Transverse colon (tissue), 4 donors: ENCODE measurements around the gene DDX39B. TPM values are rescaled to one million over a fixed set of nuclear protein-coding genes. Genes with fewer than 3 reads are reported as not detected.
"Not testable (repeated sequence)": the region's sequence is repeated elsewhere in the genome, so short reads cannot be mapped to it uniquely, and the experiment has no call there.

Source experiments
- DNase-seq: peaks from one replicate; pipeline ENCODE4 v3.0.0-alpha.2; 2019
- H3K27ac ChIP-seq, 4 donors: fragments of 200-600 bp; sonication (generic); 2 replicates each; pipeline ENCODE4 v1.5.1; 2016 to 2018; ENCODE audit warnings: inconsistent platforms in 4 of 4
- H3K27me3 ChIP-seq: fragments of 200-600 bp; sonication (generic); 2 replicates; pipeline ENCODE4 v1.5.1; 2017; ENCODE audit warnings: inconsistent platforms
- H3K36me3 ChIP-seq, 4 donors: fragments of 200-600 bp; sonication (generic); 2 replicates each; pipeline ENCODE4 v1.5.1; 2017 to 2019; ENCODE audit warnings: inconsistent platforms in 4 of 4
- H3K4me1 ChIP-seq, 4 donors: fragments of 200-600 bp; sonication (generic); 2 replicates each; pipeline ENCODE4 v1.5.1; 2017 to 2020; ENCODE audit warnings: inconsistent platforms in 4 of 4
- H3K4me3 ChIP-seq, 4 donors: fragments of 200-600 bp; sonication (generic); 1 replicate in 1 of 4; 2 replicates in 3 of 4; pipeline versions ENCODE4 v1.5.1 to v1.6.1; 2017 to 2019; ENCODE audit warnings: inconsistent platforms in 4 of 4
- H3K9me3 ChIP-seq, 2 donors: fragments of 200-600 bp; sonication (generic); 2 replicates each; pipeline ENCODE4 v1.5.1; 2017 to 2019; ENCODE audit warnings: inconsistent platforms in 2 of 2
- CTCF ChIP-seq, 5 experiments: fragments of 200-600 bp in 3 of 5; fragments of 450-650 bp in 2 of 5; sonication (generic) in 3 of 5; IDR thresholded peaks; 1 replicate in 2 of 5; 2 replicates in 3 of 5; pipeline ENCODE4 v1.5.1; 2016 to 2017; ENCODE audit warnings: antibody characterized with exemption in 5 of 5, inconsistent platforms in 3 of 5, mild to moderate bottlenecking in 2 of 5, moderate library complexity in 1 of 5
- EP300 ChIP-seq: sonication (generic); formaldehyde crosslinking; IDR thresholded peaks from one replicate; pipeline ENCODE4 v1.6.1; 2017; ENCODE audit warnings: antibody characterized with exemption, low read depth
- POLR2A ChIP-seq: fragments of 450-650 bp; IDR thresholded peaks from one replicate; pipeline ENCODE4 v1.6.1; 2016; ENCODE audit warnings: antibody characterized with exemption, mild to moderate bottlenecking, moderate library complexity
- POLR2AphosphoS5 ChIP-seq, 3 donors: sonication (generic); formaldehyde crosslinking; IDR thresholded peaks; one replicate each; pipeline ENCODE4 v1.6.1; 2016; ENCODE audit warnings: antibody characterized with exemption in 3 of 3
- WGBS, 2 donors: methylation state at CpG; one replicate each; pipeline ENCODE4 v1.1.5; 2018; ENCODE audit warnings: low coverage in 1 of 2; 5-methylcytosine and 5-hydroxymethylcytosine counted together
- in situ Hi-C, 4 donors: fragments of 200-750 bp; cut with MboI; loops; one replicate each; pipeline versions ENCODE4 v1.15.0 to v1.15.1; 2017; ENCODE audit warnings: low sequenced_read_pairs in 3 of 4, low pct_ligation_motif_present in 1 of 4, low pct_unique_long_range_greater_than_20kb in 1 of 4
- intact Hi-C: fragments of 100-400 bp; cut with DNase I; formaldehyde crosslinking; loops from one replicate; pipeline ENCODE4 v1.15.1; 2023; ENCODE audit warnings: low total_unique reads
- total RNA-seq, 4 donors: library from RNA; depleted of rRNA; stranded (reverse); fragments of >200 nt; gene quantifications; one replicate each; pipeline ENCODE4 v1.1.0, GENCODE V29; 2016

DDX39B gene
- total RNA-seq, 4 donors from 2014 or later: 147 to 519 (median 271) TPM

GRCh38 chr6:31510007-31510406, 31.8 kb downstream of the DDX39B start:
- in situ Hi-C loops: loop anchor here in 1 of 4 donors (10.0 kb wide), 1 partner anchor 95 kb away; no protein-coding TSS in a partner anchor
- WGBS, 2 donors: 82 to 86% methylated on average over 2 to 4 of the region's 4 CpGs
- H3K4me1 ChIP-seq: no peaks in the 10 kb centered on the region

GRCh38 chr6:31509036-31509435, 32.8 kb downstream of the DDX39B start:
- H3K27me3 ChIP-seq, H3K9me3 ChIP-seq, H3K27ac ChIP-seq, H3K4me1 ChIP-seq, in situ Hi-C loops, intact Hi-C loops, H3K4me3 ChIP-seq, DNase-seq, H3K36me3 ChIP-seq: not testable (repeated sequence)
- WGBS, 2 donors: 46% methylated on average over 2 of the region's 2 CpGs; no CpG with 5 or more reads in 1 of the 2 donors

More at GRCh38 chr6:31510007-31510406, 31.8 kb downstream of the DDX39B start:
- Histone ChIP-seq H3K27me3 (no peaks in the 10 kb centered on the region), H3K9me3 (no peaks in the 10 kb centered on the region), H3K36me3 (peaks cover 0 to 3% (median 0%) of the 10 kb centered on the region in 4 donors), H3K27ac (no peak overlapping the region), H3K4me3 (no peak overlapping the region)
- DNase-seq: no peak
- intact Hi-C loops: no loop called here
- TF ChIP-seq EP300 (no peak), POLR2AphosphoS5 (IDR thresholded peaks at IDR 0.05) (no peak), CTCF (IDR thresholded peaks at IDR 0.05) (no peak), POLR2A (no peak)

- H3K4me1 ChIP-seq: peaks cover 0 to 16% (median 5%) of the 10 kb centered on the region in 4 donors
- DNase-seq: no peak
- in situ Hi-C loops: no loop called here
- no peak overlapping the region for H3K4me3 ChIP-seq
- TF ChIP-seq POLR2A: no peak
- TF ChIP-seq POLR2AphosphoS5 (IDR thresholded peaks at IDR 0.05): no peak
- TF ChIP-seq EP300: no peak
- no peak for TF ChIP-seq CTCF (IDR thresholded peaks at IDR 0.05)
- intact Hi-C loops: no loop called here
- peaks cover 7% of the 10 kb centered on the region for H3K27me3 ChIP-seq
- H3K27ac ChIP-seq: no peak overlapping the region
- H3K9me3 ChIP-seq: no peaks in the 10 kb centered on the region
- H3K36me3 ChIP-seq: peaks cover 0 to 3% (median 0%) of the 10 kb centered on the region in 4 donors
Observed at GRCh38 chr6:31502586-31502985, 39.2 kb downstream of the DDX39B start.

- WGBS, 2 donors: 92% methylated on average over 1 of the region's 2 CpGs; no CpG with 5 or more reads in 1 of the 2 donors
- H3K27ac ChIP-seq, intact Hi-C loops, H3K36me3 ChIP-seq, H3K9me3 ChIP-seq, H3K4me3 ChIP-seq, H3K27me3 ChIP-seq, DNase-seq: not testable (repeated sequence)
- H3K4me1 ChIP-seq: peaks cover 0 to 44% (median 11%) of the 10 kb centered on the region in 4 donors
- in situ Hi-C loops: loop anchor here in 1 of 4 donors (10.0 kb wide), 1 partner anchor 45 kb away; the partner anchor contains the start of genes ATP6V1G2, DDX39B and NFKBIL1
Observed at GRCh38 chr6:31499648-31500047, 42.2 kb downstream of the DDX39B start.

- peaks cover 7% of the 10 kb centered on the region for H3K27me3 ChIP-seq
- H3K36me3 ChIP-seq: no peaks in the 10 kb centered on the region
- peak overlapping the region in 2 of 4 donors; percentile 61 to 77 for H3K4me3 ChIP-seq
- H3K9me3 ChIP-seq: no peaks in the 10 kb centered on the region
- DNase-seq: no peak
- peak overlapping the region in 1 of 4 donors; percentile 22 for H3K27ac ChIP-seq
- no peak for TF ChIP-seq CTCF (IDR thresholded peaks at IDR 0.05)
- H3K4me1 ChIP-seq: peaks cover 0 to 45% (median 16%) of the 10 kb centered on the region in 4 donors
- in situ Hi-C loops: loop anchor here in 1 of 4 donors (10.0 kb wide), 1 partner anchor 46 kb away; the partner anchor contains the start of genes ATP6V1G2, DDX39B and NFKBIL1
- WGBS, 2 donors: 15% methylated on average over 19 of the region's 21 CpGs; no CpG with 5 or more reads in 1 of the 2 donors
- intact Hi-C loops: no loop called here
Observed at GRCh38 chr6:31498748-31499147, 43.1 kb downstream of the DDX39B start.
